Transverse colon (tissue), 4 donors: ENCODE measurements around the gene AGAP1.
"Not testable (repeated sequence)": the region's sequence is repeated elsewhere in the genome, so short reads cannot be mapped to it uniquely, and the experiment has no call there.

ENCODE experiments used
- EP300 ChIP-seq: sonication (generic); formaldehyde crosslinking; IDR thresholded peaks from one replicate; pipeline ENCODE4 v1.6.1; 2017; ENCODE audit warnings: antibody characterized with exemption, low read depth
- POLR2A ChIP-seq: fragments of 450-650 bp; IDR thresholded peaks from one replicate; pipeline ENCODE4 v1.6.1; 2016; ENCODE audit warnings: antibody characterized with exemption, mild to moderate bottlenecking, moderate library complexity
- POLR2AphosphoS5 ChIP-seq, 3 donors: sonication (generic); formaldehyde crosslinking; IDR thresholded peaks; one replicate each; pipeline ENCODE4 v1.6.1; 2016; ENCODE audit warnings: antibody characterized with exemption in 3 of 3
- TF ChIP-seq, protein P1 (sequence below), 5 experiments: fragments of 200-600 bp in 3 of 5; fragments of 450-650 bp in 2 of 5; sonication (generic) in 3 of 5; IDR thresholded peaks; 1 replicate in 2 of 5; 2 replicates in 3 of 5; pipeline ENCODE4 v1.5.1; 2016 to 2017; ENCODE audit warnings: antibody characterized with exemption in 5 of 5, inconsistent platforms in 3 of 5, mild to moderate bottlenecking in 2 of 5, moderate library complexity in 1 of 5

DNA sequence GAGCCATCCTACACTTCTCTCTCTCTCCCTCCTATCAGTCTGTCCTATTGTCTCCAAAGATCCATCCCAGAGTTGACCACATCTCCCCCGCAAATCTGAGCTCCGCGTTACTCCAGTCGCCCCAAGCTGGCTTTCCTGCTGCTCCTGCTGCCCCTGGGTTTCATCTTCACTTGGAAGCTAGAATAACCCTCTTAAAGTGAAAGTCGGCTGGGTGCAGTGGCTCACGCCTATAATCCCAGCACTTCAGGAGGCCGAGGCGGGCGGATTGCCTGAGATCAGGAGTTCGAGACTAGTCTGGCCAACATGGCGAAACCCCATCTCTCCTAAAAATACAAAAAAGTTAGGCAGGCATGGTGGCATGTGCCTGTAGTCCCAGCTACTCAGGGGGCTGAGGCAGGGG is 647.8 kb downstream of the AGAP1 start:
- TF ChIP-seq POLR2A; EP300; POLR2AphosphoS5 (IDR thresholded peaks at IDR 0.05): not testable (repeated sequence)
- TF ChIP-seq, protein P1, sequence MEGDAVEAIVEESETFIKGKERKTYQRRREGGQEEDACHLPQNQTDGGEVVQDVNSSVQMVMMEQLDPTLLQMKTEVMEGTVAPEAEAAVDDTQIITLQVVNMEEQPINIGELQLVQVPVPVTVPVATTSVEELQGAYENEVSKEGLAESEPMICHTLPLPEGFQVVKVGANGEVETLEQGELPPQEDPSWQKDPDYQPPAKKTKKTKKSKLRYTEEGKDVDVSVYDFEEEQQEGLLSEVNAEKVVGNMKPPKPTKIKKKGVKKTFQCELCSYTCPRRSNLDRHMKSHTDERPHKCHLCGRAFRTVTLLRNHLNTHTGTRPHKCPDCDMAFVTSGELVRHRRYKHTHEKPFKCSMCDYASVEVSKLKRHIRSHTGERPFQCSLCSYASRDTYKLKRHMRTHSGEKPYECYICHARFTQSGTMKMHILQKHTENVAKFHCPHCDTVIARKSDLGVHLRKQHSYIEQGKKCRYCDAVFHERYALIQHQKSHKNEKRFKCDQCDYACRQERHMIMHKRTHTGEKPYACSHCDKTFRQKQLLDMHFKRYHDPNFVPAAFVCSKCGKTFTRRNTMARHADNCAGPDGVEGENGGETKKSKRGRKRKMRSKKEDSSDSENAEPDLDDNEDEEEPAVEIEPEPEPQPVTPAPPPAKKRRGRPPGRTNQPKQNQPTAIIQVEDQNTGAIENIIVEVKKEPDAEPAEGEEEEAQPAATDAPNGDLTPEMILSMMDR (IDR thresholded peaks at IDR 0.05) = not testable (repeated sequence)
